ENCODE results near the gene KLHDC4.
"Not testable (repeated sequence)": the region's sequence is repeated elsewhere in the genome, so short reads cannot be mapped to it uniquely, and the experiment has no call there.

Gene KLHDC4

DNA sequence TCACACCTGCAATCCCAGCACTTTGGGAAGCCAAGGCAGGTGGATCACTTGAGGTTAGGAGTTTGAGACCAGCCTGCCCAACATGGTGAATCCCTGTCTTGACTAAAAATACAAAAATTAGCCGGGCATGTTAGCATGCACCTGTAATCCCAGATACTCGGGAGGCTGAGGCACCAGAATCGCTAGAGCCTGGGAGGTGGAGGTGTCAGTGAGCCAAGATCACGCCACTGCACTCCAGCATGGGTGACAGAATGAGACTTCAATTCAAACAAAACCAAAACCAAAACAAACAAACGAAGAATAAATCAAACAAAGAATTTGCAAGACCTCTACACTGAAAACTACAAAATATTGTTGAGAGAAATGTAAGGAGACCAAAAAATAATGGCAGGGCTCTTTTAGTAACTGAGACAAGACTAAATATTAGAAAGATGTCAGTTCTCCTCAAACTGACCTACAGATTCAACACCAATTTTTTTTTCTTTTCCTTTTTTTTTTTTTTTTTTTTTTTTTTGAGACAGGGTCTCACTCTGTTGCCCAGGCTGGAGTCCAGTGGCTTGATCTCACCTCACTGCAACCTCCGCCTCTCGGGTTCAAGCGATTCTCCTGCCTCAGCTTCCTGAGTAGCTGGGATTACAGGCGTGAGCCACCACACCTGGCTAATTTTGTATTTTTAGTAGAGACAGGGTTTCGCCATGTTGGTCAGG, 23.1 kb upstream of the KLHDC4 start:
- not testable (repeated sequence) for DNase-seq (ENCODE audit: low read depth)

DNA sequence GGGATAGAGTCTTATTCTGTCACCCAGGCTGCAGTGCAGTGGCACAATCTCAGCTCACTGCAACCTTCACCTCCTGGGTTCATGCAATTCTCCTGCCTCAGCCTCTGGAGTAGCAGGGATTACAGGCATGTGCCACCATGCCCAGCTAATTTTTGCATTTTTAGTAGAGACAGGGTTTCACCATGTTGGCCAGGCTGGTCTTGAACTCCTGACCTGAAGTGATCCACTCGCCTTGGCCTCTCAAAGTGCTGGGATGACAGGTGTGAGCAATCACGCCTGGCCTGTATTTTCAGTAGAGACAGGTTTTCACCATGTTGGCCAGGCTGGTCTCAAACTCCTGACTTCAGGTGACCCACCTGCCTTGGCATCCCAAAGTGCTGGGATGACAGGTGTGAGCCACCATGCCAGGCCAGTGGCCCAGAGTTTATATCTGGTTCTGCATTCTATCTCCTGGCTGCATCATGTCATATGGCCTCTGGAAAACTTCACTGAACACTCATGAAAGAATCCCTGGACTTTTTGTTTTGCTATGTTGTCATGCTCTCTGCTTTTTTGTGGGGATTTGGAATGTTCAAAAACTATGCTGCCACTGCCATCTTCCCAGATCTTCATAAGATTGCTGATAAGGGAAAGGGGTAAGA, 21.8 kb upstream of the KLHDC4 start:
- not testable (repeated sequence) for DNase-seq (ENCODE audit: low read depth)

DNA sequence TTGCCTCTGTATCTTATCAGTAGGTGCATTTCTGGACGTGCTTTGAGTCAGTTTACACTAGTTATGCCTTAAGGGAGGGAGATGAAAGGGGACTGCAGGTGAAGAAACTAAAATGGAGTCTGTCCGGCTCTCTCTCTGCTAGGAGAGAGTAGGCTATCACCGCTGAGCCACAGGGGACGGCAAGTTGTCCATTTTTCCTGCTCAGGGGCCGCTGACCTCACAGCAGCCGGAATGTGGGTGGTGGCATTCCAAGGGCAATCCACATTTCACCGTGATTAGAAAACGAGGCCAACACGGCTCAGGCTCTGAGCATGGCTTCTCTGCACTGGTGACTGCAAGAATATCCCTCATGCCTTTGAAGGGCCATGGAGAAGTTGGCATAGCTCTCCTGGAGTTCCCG, 19.0 kb upstream of the KLHDC4 start:
- no peak for DNase-seq (ENCODE audit: low read depth)

DNA sequence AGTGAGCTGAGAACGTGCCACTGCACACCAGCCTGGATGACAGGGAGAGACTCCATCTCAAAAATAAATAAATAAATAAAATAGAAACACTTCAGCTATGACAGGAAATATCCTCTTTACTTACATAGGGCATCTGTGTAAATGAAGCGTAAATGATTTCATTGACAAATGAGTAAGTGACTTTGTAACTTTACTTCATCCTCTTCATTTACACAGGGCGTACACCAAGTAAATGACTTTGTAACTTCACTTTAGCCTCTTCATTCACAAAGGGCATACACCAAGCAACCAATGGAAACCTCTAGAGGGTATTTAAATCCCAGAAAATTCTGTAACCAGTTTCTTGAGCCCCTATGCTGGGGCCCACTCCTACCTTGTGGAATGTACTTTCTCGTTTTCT, 16.2 kb upstream of the KLHDC4 start:
- DNase-seq (ENCODE audit: low read depth), result no peak

DNA sequence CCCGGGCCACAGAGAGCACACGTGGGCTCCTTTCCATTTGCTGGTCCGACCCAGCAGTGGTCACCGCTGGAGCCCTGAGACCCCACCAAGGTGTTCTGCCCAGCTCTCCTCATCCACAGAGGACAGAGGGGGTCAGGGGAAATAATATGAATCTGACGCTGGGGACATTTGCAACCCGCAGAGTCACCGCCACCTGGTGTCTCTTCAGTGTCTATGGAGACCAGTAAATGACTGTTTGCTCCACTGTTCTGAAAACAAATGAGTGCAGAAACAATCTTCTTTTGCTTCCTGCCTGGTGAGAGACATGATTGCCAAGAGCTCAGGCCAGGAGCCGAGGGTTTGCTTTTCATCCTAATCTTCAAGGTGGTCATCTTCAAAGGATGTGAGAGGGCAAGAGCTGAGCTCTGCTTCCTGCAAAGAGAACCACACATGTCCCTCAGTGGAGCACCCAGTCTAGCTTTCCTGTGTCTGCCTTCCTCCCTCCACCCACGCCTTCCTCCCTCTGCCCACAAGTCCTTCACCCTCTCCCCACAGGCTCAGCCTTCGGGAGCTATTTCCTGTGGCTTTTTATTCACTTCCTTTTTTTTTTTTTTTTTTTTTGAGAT, 14.7 kb upstream of the KLHDC4 start:
- DNase-seq (ENCODE audit: low read depth), result no peak

DNA sequence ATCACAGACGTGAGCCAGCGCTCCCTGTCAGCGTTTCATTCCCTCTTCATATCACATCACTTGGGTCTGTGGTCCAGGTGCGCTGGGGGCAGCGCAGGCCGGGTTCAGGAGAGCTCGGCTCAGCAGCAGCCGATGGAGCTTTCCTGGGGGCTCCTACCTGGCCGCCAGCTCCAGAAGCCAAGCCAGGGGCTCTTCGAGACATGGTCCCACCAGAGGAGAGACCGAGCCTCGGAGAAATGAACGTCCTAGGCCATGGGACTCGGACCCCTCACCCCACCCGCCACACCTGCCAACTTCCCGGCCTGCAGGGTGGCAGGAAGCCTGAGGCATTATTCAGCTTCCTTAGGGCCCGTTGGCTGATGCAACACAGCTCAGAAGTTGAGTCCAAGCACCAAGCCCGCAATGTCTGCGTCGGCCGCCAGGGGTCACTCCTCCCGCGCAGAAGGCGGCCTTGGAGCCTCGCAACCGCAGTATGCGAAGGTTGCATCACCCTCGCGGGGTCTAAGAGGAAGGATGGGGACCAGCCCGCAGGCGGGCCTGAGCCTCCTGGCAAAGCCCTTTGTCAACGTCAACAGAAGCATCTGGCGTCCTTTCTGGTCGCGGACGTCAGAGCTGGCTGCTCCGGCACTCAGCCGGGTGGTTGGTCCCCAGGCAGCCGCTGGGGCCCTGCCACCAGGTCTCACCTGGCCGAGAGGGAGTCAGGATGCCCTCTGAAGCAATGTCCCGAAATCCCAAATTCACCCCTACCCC, 13.2 kb upstream of the KLHDC4 start:
- peak; percentile 87 for DNase-seq (ENCODE audit: low read depth)

DNA sequence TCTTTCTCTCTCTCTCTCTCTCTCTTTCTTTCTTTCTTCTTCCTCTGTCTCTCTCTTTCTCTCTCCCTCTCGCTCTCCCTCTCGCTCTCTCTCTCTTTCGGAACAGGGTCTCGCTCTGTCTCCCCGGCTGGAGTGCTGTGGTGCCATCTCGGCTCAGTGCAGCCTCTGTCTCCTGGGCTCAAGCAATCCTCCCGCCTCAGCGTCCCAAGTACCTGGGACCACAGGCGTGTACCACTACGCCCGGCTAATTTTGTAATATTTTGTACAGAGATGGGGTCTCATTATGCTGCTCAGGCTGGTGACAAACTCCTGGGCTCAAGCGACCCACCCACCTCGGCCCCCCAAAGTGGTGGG, 12.7 kb upstream of the KLHDC4 start:
- DNase-seq (ENCODE audit: low read depth), result no peak

DNA sequence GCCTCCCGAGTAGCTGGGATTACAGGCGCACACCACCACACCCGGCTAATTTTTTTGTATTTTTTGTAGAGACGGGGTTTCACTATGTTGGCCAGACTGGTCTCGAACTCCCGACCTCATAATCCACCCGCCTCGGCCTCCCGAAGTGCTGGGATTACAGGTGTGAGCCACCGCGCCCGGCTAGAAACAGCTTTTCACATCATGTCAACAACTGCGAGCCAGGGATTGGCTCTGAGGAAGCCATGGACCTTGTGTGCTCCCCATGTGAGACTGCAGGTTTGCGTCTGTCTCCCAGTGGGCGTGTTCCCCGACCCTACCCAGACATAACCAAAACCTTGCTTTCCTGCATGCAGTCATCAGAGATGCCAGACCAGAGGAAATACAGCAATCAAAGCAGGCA, 8.1 kb upstream of the KLHDC4 start:
- DNase-seq (ENCODE audit: low read depth), result not testable (repeated sequence)

DNA sequence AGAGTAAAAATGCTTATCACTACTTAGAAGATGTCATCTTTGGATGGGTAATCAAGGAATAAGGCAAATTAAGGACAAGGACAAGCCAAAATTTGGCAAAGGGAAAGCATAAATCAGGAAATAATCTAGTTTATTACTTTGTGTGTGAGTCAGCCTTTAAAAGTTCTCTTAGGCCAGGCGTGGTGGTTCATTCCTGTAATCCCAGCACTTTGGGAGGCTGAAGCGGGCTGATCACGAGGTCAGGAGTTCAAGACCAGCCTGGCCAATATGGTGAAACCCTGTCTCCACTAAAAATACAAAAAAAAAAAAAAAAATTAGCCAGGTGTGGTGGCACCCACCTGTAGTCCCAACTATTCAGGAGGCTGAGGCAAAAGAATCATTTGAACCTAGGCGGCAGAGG, 1.7 kb upstream of the KLHDC4 start:
- not testable (repeated sequence) for DNase-seq (ENCODE audit: low read depth)

DNA sequence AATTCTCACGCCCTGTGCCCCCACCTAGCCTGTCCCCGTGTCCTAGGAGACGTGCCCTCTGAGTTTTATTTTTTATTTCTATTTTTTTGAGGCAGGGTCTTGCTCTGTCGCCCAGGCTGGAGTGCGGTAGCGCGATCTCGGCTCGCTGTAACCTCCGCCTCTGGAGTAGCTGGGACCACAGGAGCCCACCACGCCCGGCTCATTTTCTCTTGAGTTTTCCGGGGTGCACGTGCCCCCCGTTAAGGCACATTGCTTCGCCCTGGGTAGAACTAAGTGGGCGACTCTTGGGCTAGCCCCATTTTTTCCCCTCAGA, 655 bp upstream of the KLHDC4 start:
- DNase-seq (ENCODE audit: low read depth), result no peak

DNA sequence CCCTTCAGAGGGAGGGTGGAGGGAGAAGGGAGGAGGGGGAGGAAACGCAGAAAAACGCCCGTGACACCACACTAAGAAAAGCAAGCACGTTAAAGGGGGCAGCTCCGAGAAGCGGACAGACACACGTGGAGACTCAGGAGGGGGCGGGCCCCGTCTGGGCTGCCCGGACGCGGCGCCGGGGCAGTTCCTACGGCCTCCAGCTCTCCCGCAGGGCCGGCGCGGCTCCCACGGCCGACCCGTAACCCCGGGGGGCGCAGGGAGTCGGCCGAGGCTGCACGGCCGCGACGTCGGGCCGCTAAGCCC, 362 bp downstream of the KLHDC4 start:
- DNase-seq (ENCODE audit: low read depth), result no peak

DNA sequence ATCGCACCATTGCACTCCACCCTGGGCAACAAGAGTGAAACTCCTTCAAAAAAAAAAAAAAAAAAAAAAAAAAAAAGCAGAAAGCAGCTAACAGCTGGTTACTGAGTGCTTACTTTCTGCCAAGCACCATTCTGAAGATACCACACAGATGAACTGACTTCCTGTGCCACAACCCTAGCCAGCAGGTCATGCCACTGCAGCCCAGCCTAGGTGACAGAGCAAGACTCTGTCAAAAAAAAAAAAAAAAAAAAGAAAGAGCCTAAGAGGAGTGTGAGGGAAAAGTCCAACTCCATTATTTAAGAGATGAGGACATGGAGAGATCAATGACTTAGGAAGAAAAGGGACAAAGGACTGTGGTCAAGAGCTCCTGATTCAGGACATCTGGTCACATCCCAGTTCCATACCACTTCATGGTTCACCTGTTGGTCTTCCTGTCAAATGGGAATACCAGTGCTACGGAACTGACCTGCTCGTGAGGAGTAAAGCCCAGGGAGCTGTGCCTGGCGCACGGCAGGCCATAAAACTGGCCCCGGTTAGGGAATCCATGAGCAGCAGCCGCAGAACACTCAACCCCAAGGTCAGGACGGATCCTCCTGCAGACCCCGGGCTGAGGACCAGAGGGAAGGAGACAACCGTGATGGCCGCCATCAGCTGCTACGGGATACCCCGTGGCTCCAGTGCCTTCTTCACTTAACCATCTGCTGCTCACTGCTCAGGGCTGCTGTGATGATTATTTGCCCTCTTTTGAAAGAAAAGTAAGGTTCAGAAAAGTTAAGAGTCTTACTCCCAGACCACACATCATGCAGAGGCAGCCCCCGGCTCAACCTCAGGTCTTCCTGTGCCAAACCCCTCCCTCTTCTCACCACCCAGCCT, 950 bp downstream of the KLHDC4 start:
- DNase-seq (ENCODE audit: low read depth), result no peak

DNA sequence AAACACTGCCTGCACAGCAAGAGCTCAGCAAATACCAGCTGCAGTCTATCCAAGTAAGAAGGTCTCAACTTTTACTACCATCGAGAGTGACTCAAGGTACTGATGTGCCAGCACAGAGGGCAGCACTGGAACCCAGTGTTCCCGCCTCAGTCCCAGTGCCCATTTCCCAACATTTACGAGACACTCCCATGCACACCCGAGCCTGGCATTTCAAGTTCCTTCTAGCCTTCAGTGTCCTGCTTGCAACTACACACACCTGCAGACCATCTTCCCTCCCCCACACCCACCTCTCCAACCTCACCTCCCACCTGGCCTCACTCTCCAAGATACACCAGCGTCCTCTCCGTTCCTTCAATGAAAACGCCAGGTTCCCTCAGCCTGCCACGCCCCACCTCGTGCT, 3.2 kb downstream of the KLHDC4 start:
- DNase-seq (ENCODE audit: low read depth), result no peak

DNA sequence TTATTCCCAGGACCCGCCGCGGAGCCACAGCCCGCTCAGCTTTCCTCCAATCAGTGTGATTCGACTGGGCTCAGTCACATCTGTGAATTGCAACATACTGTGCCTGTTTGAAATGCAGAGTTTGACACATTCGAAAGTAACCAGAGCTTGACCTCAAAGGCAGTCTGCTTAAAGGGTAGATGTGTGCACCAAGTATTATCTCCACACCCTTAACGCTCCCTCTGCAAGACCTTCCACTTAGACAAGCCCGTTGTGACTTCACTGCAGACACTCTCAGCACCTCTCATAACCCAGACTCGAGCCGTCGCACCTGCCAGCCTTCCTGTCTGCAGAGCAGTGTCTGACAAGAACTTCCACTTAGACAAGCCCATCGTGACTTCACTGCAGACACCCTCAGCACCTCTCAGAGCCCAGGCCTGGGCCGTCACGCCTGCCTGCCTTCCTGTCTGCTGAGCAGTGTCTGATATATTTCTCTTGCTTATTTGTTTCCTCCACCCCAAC, 3.7 kb downstream of the KLHDC4 start:
- DNase-seq (ENCODE audit: low read depth), result no peak

DNA sequence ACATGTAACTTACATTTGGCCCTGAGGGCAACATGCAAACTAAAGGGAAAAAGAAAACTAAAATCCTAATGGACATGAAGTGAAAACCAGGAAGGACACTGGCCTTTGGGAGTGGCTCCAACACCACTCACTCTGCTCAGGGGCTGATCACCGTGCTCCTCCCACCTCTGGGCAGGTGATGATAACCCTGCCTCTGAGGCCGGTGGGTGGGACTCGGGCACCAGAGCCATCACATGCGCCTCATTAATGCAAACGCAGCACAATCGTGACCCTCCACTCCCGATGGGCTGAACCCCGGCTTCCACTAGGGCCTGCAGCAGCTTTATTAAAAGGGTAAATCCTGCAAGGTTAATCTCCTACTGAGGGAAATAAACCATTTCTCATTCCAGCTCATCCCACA, 4.7 kb downstream of the KLHDC4 start:
- DNase-seq (ENCODE audit: low read depth), result no peak

DNA sequence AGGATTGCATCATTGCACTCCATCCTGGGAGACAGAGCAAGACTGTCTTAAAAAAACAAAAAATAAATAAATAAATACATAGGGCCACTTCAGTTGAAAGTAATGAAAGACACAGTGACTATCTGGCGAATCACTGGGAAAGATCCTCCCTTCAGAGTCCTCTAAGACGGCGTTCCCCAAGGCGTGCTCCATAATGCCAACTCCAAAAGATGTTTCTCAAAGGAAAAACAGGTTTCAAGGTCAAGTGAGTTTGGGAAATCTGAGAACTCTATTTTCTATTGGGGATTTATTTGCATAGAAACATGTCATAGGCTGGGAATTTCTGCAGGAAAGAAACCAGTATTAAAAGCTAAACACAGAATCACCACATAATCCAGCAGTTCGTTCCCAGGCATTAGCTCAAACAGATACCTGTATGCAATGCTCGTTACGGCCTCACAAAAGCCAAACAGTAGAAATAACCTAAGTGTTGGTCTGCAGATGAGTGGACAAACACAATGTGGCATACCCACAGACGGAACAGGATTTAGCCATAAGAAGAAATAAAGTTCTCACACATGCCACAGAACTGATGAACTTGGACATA, 7.9 kb downstream of the KLHDC4 start:
- no peak for DNase-seq (ENCODE audit: low read depth)

DNA sequence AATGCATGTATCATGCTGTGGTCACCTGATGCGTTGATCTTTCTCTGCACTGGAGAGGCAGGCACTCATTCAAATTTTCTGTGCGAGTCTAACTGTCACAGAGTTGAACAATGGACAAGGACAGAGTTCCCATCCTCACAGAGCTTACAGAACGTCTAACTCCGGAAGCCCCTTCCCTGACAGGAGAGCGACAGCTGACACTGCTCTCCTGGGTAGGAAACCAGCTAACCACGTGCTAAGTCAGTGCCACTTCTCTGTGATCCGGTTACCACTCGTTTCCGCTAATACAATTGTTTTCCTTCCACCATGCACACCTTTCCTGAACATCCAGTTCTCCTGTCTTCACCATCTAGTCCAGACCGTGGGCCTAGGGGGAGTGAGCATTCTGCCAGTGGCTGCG, 11.3 kb downstream of the KLHDC4 start:
- DNase-seq (ENCODE audit: low read depth), result no peak

DNA sequence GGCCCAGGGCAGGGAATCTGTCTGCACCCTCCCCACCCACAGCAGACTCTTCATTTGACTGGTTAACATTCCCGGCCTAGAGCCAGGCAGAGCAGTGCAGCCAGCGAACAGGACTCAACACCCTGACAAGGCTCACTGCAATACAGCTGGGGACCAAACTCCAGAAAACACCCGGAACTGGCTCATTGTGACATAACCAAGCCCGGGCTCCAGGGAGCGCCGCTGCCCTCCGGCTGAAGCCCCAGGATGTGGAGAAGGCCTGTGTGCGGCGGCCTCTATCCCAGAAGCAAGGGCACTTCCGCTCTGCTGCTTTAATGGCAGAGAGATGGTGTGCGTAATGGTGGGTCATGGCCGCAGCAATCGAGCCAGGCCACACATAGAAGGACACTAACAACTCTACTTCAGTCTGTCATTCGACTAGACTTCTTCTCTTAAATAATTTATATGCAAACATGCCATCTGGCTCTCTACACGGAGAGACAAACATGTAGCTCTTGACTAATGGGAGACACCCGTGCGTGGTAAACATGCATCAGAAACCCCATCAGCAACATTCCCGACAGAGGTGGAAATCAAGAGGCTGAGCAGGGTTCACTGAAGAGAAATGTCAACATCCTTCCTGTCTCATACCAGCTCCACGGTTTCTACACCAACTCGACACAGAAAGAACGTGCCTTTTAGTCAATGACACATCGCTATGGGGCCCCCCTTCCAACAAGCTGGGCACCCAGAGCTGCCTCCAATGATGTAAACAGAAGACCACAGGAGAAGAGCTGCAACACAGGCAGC, 18.0 kb downstream of the KLHDC4 start:
- no peak for DNase-seq (ENCODE audit: low read depth)

DNA sequence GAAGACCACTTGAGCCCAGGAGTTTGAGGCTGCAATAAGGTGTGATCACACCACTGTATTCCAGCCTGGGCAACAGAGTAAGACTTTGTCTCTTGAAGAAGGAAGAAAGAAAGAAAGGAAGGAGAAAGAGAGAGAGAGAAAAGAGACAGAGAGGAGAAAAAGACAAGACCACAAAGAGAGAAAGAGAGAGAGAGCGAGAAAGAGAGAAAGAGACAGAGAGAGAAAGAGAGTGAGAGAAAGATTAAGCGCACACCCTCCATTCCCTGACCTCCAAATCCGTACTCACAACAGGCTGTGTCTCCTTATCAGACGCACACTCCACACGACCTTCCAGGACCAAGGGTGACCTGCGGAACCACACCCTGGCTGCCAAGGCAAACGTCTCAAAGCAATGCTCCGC, 19.6 kb downstream of the KLHDC4 start:
- no peak for DNase-seq (ENCODE audit: low read depth)

DNA sequence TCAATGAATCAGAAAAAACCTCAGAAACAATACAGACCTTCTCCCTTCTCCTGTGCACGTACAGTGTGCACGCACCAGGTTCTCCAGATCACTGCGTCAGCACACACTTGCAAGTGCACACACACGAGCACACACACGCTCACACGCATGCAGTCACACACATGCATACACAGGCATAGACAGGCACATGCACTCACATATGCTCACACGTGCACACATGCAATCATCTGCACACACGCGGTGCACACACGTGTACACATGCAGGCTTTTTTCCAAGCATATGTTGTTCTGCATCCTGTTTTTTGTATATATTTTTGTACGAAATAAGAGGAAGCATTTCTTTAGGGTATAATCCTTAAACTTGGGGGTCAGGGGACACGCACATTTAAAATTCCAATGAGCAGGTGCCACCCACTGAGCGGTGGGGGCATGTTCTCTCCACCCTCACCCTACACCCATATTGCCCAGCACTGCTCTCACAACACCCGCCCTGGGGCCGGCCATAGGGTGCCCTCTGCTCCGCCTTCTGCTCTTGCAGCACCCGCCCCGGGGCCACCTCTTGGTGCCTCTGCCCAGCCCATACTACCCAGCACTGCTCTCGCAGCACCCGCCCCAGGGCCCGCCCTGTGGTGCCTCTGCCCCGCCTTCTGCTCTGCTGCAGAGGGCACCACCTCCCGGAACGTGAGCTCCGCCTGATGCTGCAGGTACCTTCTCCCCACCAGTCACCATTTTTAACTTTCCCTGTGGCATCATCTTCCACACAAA, 20.9 kb downstream of the KLHDC4 start:
- no peak for DNase-seq (ENCODE audit: low read depth)

Measured in stimulated activated CD8-positive, alpha-beta memory T cell treated with anti-CD3 and anti-CD28 coated beads, Interleukin-7, amount 100 ng/mL, for 24 hours (primary cell).